Peyer's patch (tissue), 4 donors: ENCODE data around the gene PXK. TPM values are rescaled to one million over a fixed set of nuclear protein-coding genes. Genes with fewer than 3 reads are reported as not detected.

Experiments
- DNase-seq, 3 donors: peaks; one replicate each; pipeline ENCODE4 v3.0.0-alpha.2; 2017 to 2019
- H3K27ac ChIP-seq, 4 donors: fragments of 200-600 bp; sonication (generic); one replicate each; pipeline ENCODE4 v1.5.1; 2016 to 2019
- H3K27me3 ChIP-seq, 2 donors: fragments of 200-600 bp; sonication (generic); one replicate each; pipeline ENCODE4 v1.5.1; 2019
- H3K36me3 ChIP-seq, 3 donors: fragments of 200-600 bp; sonication (generic); one replicate each; pipeline ENCODE4 v1.5.1; 2016 to 2019
- H3K4me1 ChIP-seq, 4 donors: fragments of 200-600 bp; sonication (generic); one replicate each; pipeline ENCODE4 v1.5.1; 2016 to 2019
- H3K4me3 ChIP-seq, 4 donors: fragments of 200-600 bp; sonication (generic); 1 replicate in 3 of 4; 2 replicates in 1 of 4; pipeline ENCODE4 v1.5.1; 2016 to 2019; ENCODE audit warnings: mild to moderate bottlenecking in 1 of 4
- H3K9me3 ChIP-seq, 4 donors: fragments of 200-600 bp; sonication (generic); one replicate each; pipeline ENCODE4 v1.5.1; 2016 to 2019; ENCODE audit warnings: mild to moderate bottlenecking in 1 of 4
- CTCF ChIP-seq, 6 experiments: fragments of 450-650 bp in 4 of 6; fragments of 200-600 bp in 2 of 6; sonication (generic) in 1 of 6; IDR thresholded peaks; one replicate each; pipeline ENCODE4 v1.5.1; 2017 to 2019; ENCODE audit warnings: antibody characterized with exemption in 6 of 6, mild to moderate bottlenecking in 3 of 6, moderate library complexity in 1 of 6
- POLR2A ChIP-seq, 2 donors: fragments of 450-650 bp; IDR thresholded peaks; one replicate each; pipeline ENCODE4 v1.5.1; 2017; ENCODE audit warnings: antibody characterized with exemption in 2 of 2, mild to moderate bottlenecking in 2 of 2, moderate library complexity in 2 of 2
- total RNA-seq, 4 donors: library from RNA; depleted of rRNA; stranded (reverse); fragments of >200 nt; gene quantifications; one replicate each; pipeline ENCODE4 v1.1.0, GENCODE V29; 2016

The PXK gene
- total RNA-seq, 4 donors from 2014 or later, result 15.3 to 73.4 (median 28.4) TPM

GRCh38 chr3:58418227-58418626 lies 85.5 kb downstream of the PXK start:
- no peaks in the 10 kb centered on the region for H3K27me3 ChIP-seq
- no peak overlapping the region for H3K4me3 ChIP-seq
- peak in 1 of 3 donors; percentile 58 for DNase-seq
- no peaks in the 10 kb centered on the region for H3K9me3 ChIP-seq
- TF ChIP-seq POLR2A (IDR thresholded peaks at IDR 0.05) (no peak), CTCF (IDR thresholded peaks at IDR 0.05) (no peak)
- H3K4me1 ChIP-seq, result peaks cover 0 to 12% (median 4%) of the 10 kb centered on the region in 4 donors
- H3K36me3 ChIP-seq, result peaks cover 0 to 24% (median 0%) of the 10 kb centered on the region in 3 donors
- peak overlapping the region in 1 of 4 donors; percentile 73 for H3K27ac ChIP-seq

GRCh38 chr3:58419780-58420507 lies 87.3 kb downstream of the PXK start:
- Histone ChIP-seq H3K27me3 (no peaks in the 10 kb centered on the region), H3K4me1 (peaks cover 0 to 12% (median 4%) of the 10 kb centered on the region in 4 donors), H3K27ac (peak overlapping the region in 3 of 4 donors; percentile 55 to 73 (median 63)), H3K4me3 (no peak overlapping the region), H3K36me3 (peaks cover 0 to 41% (median 0%) of the 10 kb centered on the region in 3 donors), H3K9me3 (no peaks in the 10 kb centered on the region)
- peak in 1 of 3 donors; percentile 66 for DNase-seq
- TF ChIP-seq POLR2A (IDR thresholded peaks at IDR 0.05) (no peak), CTCF (IDR thresholded peaks at IDR 0.05) (peak in 2 of 6 experiments; percentile 12 to 21)

- peaks cover 0 to 12% (median 4%) of the 10 kb centered on the region in 4 donors for H3K4me1 ChIP-seq
- no peak overlapping the region for H3K4me3 ChIP-seq
- no peaks in the 10 kb centered on the region for H3K9me3 ChIP-seq
- DNase-seq, result no peak
- peak overlapping the region in 1 of 4 donors; percentile 73 for H3K27ac ChIP-seq
- no peaks in the 10 kb centered on the region for H3K27me3 ChIP-seq
- TF ChIP-seq CTCF (IDR thresholded peaks at IDR 0.05) (no peak), POLR2A (IDR thresholded peaks at IDR 0.05) (no peak)
- H3K36me3 ChIP-seq, result peaks cover 0 to 51% (median 0%) of the 10 kb centered on the region in 3 donors
These were observed 88.3 kb downstream of the PXK start for GRCh38 chr3:58421004-58421403.

GRCh38 chr3:58422756-58423325 lies 90.1 kb downstream of the PXK start:
- Histone ChIP-seq H3K4me1 (peaks cover 0 to 12% (median 4%) of the 10 kb centered on the region in 4 donors), H3K36me3 (peaks cover 0 to 69% (median 4%) of the 10 kb centered on the region in 3 donors), H3K27ac (no peak overlapping the region), H3K4me3 (no peak overlapping the region), H3K9me3 (no peaks in the 10 kb centered on the region), H3K27me3 (no peaks in the 10 kb centered on the region)
- TF ChIP-seq CTCF (IDR thresholded peaks at IDR 0.05) (peak in 2 of 6 experiments; percentile 11 to 22), POLR2A (IDR thresholded peaks at IDR 0.05) (no peak)
- DNase-seq, result no peak

- DNase-seq, result no peak
- H3K27ac ChIP-seq, result no peak overlapping the region
- H3K9me3 ChIP-seq, result no peaks in the 10 kb centered on the region
- no peaks in the 10 kb centered on the region for H3K27me3 ChIP-seq
- H3K4me3 ChIP-seq, result no peak overlapping the region
- TF ChIP-seq CTCF (IDR thresholded peaks at IDR 0.05), result no peak
- no peak for TF ChIP-seq POLR2A (IDR thresholded peaks at IDR 0.05)
- H3K36me3 ChIP-seq, result peaks cover 0 to 86% (median 7%) of the 10 kb centered on the region in 3 donors
- H3K4me1 ChIP-seq, result peaks cover 0 to 9% (median under 1%) of the 10 kb centered on the region in 4 donors
These were observed 91.9 kb downstream of the PXK start for GRCh38 chr3:58424613-58425012.
